A673 (cell line): ENCODE data around the gene FERD3L.

Experiments
- EZH2 ChIP-seq: fragments of 200-600 bp; sonication (generic); IDR thresholded peaks from 2 replicates; pipeline ENCODE4 v1.6.1; 2017; ENCODE audit warnings: borderline replicate concordance, low read depth, mild to moderate bottlenecking, mixed read lengths, antibody characterized with exemption, low read length; ENCODE audit not compliant: poor library complexity, severe bottlenecking
- TF ChIP-seq, protein P1 (sequence below): fragments of 300-800, 200-600 bp; sonication (generic); conservative IDR thresholded peaks from 2 replicates; pipeline ENCODE4 v1.5.1; 2017; ENCODE audit warnings: low read depth, mild to moderate bottlenecking, antibody characterized with exemption, low read length, moderate library complexity, mixed read lengths

DNA sequence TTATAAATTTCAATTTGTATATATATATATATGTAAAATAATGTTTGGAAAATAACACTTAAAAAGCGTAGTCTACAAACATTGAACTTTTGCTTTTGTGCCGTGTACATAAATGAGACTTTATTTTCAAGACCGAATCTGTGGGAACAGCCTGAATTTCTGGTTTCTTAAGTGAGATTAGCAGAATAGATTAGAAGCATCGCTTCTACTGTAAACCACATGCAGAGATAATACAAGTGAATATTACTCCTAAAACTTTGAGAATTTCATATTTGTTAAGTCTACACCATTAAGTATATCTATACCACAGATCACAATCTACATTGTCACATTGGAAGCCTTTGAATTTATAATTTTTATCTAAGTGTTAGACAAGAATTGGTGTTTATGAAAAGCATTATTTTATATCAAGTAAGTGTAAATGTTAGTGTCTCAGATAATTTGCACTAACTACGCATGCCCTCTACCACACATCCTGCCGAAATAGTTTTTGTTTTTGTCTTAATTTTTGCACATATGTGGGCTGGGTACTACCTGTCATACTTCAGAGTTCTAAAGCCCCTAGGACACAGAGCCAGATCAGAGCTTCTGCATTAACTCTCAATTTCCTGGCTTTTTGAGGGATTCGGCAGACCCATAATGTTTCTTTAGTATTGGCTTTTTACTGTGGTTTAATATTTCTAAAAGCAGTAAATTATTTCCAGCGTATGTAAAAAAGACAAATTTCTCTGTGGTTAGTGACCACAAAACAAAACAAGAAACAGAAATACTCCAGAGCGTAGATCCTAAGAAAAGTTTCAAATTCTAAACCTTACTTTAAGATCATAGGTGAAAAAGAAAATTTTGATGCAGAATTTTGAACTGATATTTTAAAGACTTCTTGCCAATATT lies 47.8 kb downstream of the FERD3L start:
- TF ChIP-seq, protein P1, sequence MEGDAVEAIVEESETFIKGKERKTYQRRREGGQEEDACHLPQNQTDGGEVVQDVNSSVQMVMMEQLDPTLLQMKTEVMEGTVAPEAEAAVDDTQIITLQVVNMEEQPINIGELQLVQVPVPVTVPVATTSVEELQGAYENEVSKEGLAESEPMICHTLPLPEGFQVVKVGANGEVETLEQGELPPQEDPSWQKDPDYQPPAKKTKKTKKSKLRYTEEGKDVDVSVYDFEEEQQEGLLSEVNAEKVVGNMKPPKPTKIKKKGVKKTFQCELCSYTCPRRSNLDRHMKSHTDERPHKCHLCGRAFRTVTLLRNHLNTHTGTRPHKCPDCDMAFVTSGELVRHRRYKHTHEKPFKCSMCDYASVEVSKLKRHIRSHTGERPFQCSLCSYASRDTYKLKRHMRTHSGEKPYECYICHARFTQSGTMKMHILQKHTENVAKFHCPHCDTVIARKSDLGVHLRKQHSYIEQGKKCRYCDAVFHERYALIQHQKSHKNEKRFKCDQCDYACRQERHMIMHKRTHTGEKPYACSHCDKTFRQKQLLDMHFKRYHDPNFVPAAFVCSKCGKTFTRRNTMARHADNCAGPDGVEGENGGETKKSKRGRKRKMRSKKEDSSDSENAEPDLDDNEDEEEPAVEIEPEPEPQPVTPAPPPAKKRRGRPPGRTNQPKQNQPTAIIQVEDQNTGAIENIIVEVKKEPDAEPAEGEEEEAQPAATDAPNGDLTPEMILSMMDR: no peak
- no peak for TF ChIP-seq EZH2
